OCI-LY1 (cell line): ENCODE data around the gene GABRG3.

ENCODE experiments used
- CTCF ChIP-seq: fragments of 200-600 bp; sonication (generic), shearing (Covaris generic); IDR thresholded peaks from 2 replicates; pipeline ENCODE4 v1.5.1; 2017; ENCODE audit warnings: mild to moderate bottlenecking, antibody characterized with exemption, low read length, moderate library complexity, mixed read lengths
- EZH2 ChIP-seq: fragments of 200-600 bp; sonication (generic), shearing (Covaris generic); IDR thresholded peaks from 2 replicates; pipeline ENCODE4 v1.8.0; 2017; ENCODE audit warnings: borderline replicate concordance, mixed run types, mild to moderate bottlenecking, antibody characterized with exemption, low read length, moderate library complexity, mixed read lengths

GRCh38 chr15:27058939-27059338 is 88.0 kb downstream of the GABRG3 start:
- TF ChIP-seq CTCF (no peak), EZH2 (no peak)
